Heart left ventricle (tissue), 16 donors: ENCODE results near the gene DNAJA4. TPM values are rescaled to one million over a fixed set of nuclear protein-coding genes. Genes with fewer than 3 reads are reported as not detected.

Experiments used
- ATAC-seq, 4 donors: fragments of 200-7000 bp; cut with Tn5 transposase; one replicate each; pipeline ENCODE4 v1.9.1; 2020 to 2022; ENCODE audit warnings: moderate library complexity in 4 of 4, mild to moderate bottlenecking in 3 of 4, moderate number of reproducible peaks in 1 of 4
- DNase-seq, 5 donors: peaks; one replicate each; pipeline ENCODE4 v3.0.0-alpha.2; 2020
- H3K27ac ChIP-seq, 12 donors: fragments of 200-600 bp; sonication (generic) in 4 of 12; one replicate each; pipeline versions ENCODE4 v1.5.0 to v1.8.0; 2016 to 2022; ENCODE audit warnings: mild to moderate bottlenecking in 2 of 12
- H3K27me3 ChIP-seq, 9 donors: fragments of 200-600 bp; sonication (generic) in 2 of 9; one replicate each; pipeline versions ENCODE4 v1.5.1 to v1.8.0; 2016 to 2022; ENCODE audit warnings: mild to moderate bottlenecking in 3 of 9
- H3K36me3 ChIP-seq, 9 donors: fragments of 200-600 bp; sonication (generic) in 2 of 9; one replicate each; pipeline versions ENCODE4 v1.5.0 to v1.8.0; 2018 to 2022; ENCODE audit warnings: mild to moderate bottlenecking in 2 of 9
- H3K4me1 ChIP-seq, 12 donors: fragments of 200-600 bp; sonication (generic) in 4 of 12; one replicate each; pipeline versions ENCODE4 v1.5.0 to v1.8.0; 2016 to 2022; ENCODE audit warnings: mild to moderate bottlenecking in 3 of 12
- H3K4me3 ChIP-seq, 12 donors: fragments of 200-600 bp; sonication (generic) in 4 of 12; one replicate each; pipeline versions ENCODE4 v1.5.0 to v1.8.0; 2017 to 2022; ENCODE audit warnings: mild to moderate bottlenecking in 9 of 12, moderate library complexity in 4 of 12
- H3K9me3 ChIP-seq, 12 donors: fragments of 200-600 bp; sonication (generic) in 4 of 12; one replicate each; pipeline versions ENCODE4 v1.5.0 to v1.8.0; 2016 to 2022; ENCODE audit warnings: mild to moderate bottlenecking in 1 of 12
- POLR2A ChIP-seq, 2 donors: fragments of 450-650 bp; IDR thresholded peaks; one replicate each; pipeline ENCODE4 v1.6.1; 2017; ENCODE audit warnings: antibody characterized with exemption in 2 of 2, mild to moderate bottlenecking in 2 of 2, moderate library complexity in 2 of 2
- WGBS, 4 donors: extraction: QIAGEN DNeasy Blood & Tissue Kit in 2 of 4; methylation state at CpG; one replicate each; pipeline versions ENCODE4 v1.1.5 to v1.1.7; 2013 to 2018; 5-methylcytosine and 5-hydroxymethylcytosine counted together
- intact Hi-C, 10 donors: fragments of 100-400 bp; cut with DNase I; formaldehyde crosslinking; loops; one replicate each; pipeline versions ENCODE4 v1.11.1 to v1.14.2; 2022
- polyA plus RNA-seq, 2 donors: library from polyadenylated mRNA; stranded (reverse); fragments of 200-250 nt; gene quantifications; one replicate each; pipeline ENCODE4 v1.2.3, GENCODE V29; 2013
- total RNA-seq, 9 donors: library from RNA; depleted of rRNA in 2 of 9; stranded (reverse); fragments of >200 nt in 2 of 9; fragmentation: NEBNext Ultra II Directional in 3 of 9; extraction: Animal tissue kit (Norgen Biotek cat#: 25700) in 3 of 9; gene quantifications; one replicate each; pipeline versions ENCODE4 v1.1.0 to v1.2.4, GENCODE V29; 2016 to 2023
- TF ChIP-seq, protein P1 (sequence below), 12 donors: fragments of 200-600 bp; sonication (generic) in 4 of 12; IDR thresholded peaks; one replicate each; pipeline versions ENCODE4 v1.5.0 to v1.8.0; 2018 to 2022; ENCODE audit warnings: antibody characterized with exemption in 12 of 12, mild to moderate bottlenecking in 5 of 12
- donor health status: ischemic (EF 13 %, LVEDD 7.1; RV severe dilation, severe dysfunction).
- donor health status: healthy with polysubstance abuse.
- donor health status: DM: no; HTN: yes; CAD: no.
- donor health status: DM: no; HTN: no; CAD: no.
- donor health status: ischemic (EF 25% LVEDD 6.9; RV normal size, moderate dysfunction).
- donor health status: ischemic (EF 25% LVEDD 5.7; RV mildly dilated, moderate dysfunction).
- donor health status: healthy.
- donor health status: DM: yes; HTN: yes; CAD: no.
- donor health status: ischemic (EF 35%, LVEDD 5.7; RV mildly dilated, moderate dysfunction).
- donor health status: nonischemic (EF 11% LVEDD 7.7; RV severe dilation, severe dysfunction).
- donor health status: DM: yes; HTN: yes; CAD: no.
- donor health status: PGD.
- donor health status: ischemic (EF 29% LVEDD 5.4; RV normal size, mild dysfunction).
- donor health status: nonischemic (EF 23%, LVEDD 6.1; RV moderate dilation, normal function).

The DNAJA4 gene
- total and polyA plus RNA-seq, 11 donors = 62.3 to 503 (median 94.6) TPM

DNA sequence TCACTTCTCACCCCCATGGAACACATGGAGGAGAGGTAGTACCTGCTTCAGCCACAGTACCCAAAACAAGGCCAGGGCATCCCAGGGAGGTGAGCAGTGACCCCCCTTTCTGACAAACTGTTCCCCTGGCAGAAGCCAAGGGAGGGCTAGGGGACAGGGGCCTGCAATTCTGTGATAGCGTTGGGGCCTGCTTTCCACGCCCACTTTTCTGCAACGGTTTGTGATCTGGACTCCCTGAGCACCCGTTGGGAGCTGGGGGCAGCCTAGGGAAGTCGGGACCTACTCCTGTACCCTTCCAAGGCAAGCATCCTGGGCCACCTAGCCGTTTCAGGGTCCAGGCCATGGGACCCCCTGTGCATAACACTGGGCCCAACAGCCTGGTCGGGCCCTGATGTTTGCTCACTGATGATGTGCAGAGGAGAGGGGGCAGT, 996 bp upstream of the DNAJA4 start:
- intact Hi-C loops = loop anchor here in 1 of 10 donors (1.0 kb wide), 1 partner anchor 37 kb away; no protein-coding TSS in a partner anchor
- no peak for DNase-seq

GRCh38 chr15:78263907-78264303, 457 bp upstream of the DNAJA4 start:
- WGBS, 4 donors = 76 to 88% (median 81%) methylated on average over 16 to 23 of the region's 23 CpGs
- peak overlapping the region in 11 of 12 donors; percentile 53 to 91 (median 71) for H3K4me3 ChIP-seq
- peak overlapping the region; percentile 43 to 96 (median 88) for H3K27ac ChIP-seq
- ATAC-seq (peak in 2 of 4 donors; percentile 1 to 6), DNase-seq (no peak)
- peaks cover 0 to 39% (median 17%) of the 10 kb centered on the region in 12 donors for H3K4me1 ChIP-seq
- H3K27me3 ChIP-seq = no peaks in the 10 kb centered on the region
- no peaks in the 10 kb centered on the region for H3K36me3 ChIP-seq
- H3K9me3 ChIP-seq = no peaks in the 10 kb centered on the region
- intact Hi-C loops = loop anchor here in 1 of 10 donors (1.0 kb wide), 1 partner anchor 36 kb away; no protein-coding TSS in a partner anchor
- TF ChIP-seq POLR2A (IDR thresholded peaks at IDR 0.05) = no peak
- TF ChIP-seq, protein P1, sequence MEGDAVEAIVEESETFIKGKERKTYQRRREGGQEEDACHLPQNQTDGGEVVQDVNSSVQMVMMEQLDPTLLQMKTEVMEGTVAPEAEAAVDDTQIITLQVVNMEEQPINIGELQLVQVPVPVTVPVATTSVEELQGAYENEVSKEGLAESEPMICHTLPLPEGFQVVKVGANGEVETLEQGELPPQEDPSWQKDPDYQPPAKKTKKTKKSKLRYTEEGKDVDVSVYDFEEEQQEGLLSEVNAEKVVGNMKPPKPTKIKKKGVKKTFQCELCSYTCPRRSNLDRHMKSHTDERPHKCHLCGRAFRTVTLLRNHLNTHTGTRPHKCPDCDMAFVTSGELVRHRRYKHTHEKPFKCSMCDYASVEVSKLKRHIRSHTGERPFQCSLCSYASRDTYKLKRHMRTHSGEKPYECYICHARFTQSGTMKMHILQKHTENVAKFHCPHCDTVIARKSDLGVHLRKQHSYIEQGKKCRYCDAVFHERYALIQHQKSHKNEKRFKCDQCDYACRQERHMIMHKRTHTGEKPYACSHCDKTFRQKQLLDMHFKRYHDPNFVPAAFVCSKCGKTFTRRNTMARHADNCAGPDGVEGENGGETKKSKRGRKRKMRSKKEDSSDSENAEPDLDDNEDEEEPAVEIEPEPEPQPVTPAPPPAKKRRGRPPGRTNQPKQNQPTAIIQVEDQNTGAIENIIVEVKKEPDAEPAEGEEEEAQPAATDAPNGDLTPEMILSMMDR (IDR thresholded peaks at IDR 0.05) = no peak

More for the DNA sequence above, 996 bp upstream of the DNAJA4 start:
- no peak overlapping the region for H3K4me3 ChIP-seq
- 91 to 100% (median 97%) methylated on average over 3 to 7 of the region's 7 CpGs for WGBS, 4 donors
- no peaks in the 10 kb centered on the region for H3K9me3 ChIP-seq
- no peaks in the 10 kb centered on the region for H3K36me3 ChIP-seq
- no peaks in the 10 kb centered on the region for H3K27me3 ChIP-seq
- H3K4me1 ChIP-seq = peaks cover 0 to 36% (median 16%) of the 10 kb centered on the region in 12 donors
- ATAC-seq = peak in 1 of 4 donors; percentile 3
- H3K27ac ChIP-seq = peak overlapping the region in 2 of 12 donors; percentile 89 to 90
- TF ChIP-seq POLR2A (IDR thresholded peaks at IDR 0.05) = no peak
- TF ChIP-seq, protein P1 (IDR thresholded peaks at IDR 0.05) = no peak

- Histone ChIP-seq H3K9me3 (no peaks in the 10 kb centered on the region), H3K27ac (peak overlapping the region; percentile 43 to 96 (median 88)), H3K4me3 (peak overlapping the region; percentile 53 to 91 (median 70)), H3K27me3 (no peaks in the 10 kb centered on the region), H3K4me1 (peaks cover 0 to 39% (median 17%) of the 10 kb centered on the region in 12 donors), H3K36me3 (peaks cover 0 to 1% (median 0%) of the 10 kb centered on the region in 9 donors)
- peak in 1 of 5 donors; percentile 40 for DNase-seq
- 33 to 52% (median 36%) methylated on average over 11 to 12 of the region's 12 CpGs for WGBS, 4 donors
- no peak for ATAC-seq
- no peak for TF ChIP-seq POLR2A (IDR thresholded peaks at IDR 0.05)
- TF ChIP-seq, protein P1 (IDR thresholded peaks at IDR 0.05) = peak in 1 of 12 donors; percentile 6
- intact Hi-C loops = no loop called here
These were observed 737 bp downstream of the DNAJA4 start for GRCh38 chr15:78265137-78265460.

DNA sequence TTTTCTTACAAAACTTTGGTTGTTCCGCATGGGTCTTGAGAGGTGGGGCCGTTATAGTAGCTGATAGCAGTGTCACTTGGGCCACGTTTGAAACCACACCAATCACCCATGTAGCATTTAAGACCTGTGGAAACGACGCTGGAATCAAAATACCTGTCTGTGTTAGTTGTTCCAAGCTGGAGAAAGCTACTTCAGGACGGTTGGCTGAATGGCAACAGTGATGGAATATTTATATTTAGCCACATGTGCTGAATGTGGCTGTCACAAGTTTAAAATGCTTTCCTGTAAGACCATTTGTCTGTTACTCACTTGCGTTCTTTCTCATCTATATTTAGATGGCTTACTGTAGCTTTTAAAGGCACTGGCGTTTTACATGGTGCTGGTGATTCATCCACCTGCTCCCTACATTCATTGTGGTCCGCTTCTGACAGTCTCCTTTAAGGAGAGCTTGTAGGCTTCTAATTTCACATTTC, 1.4 kb downstream of the DNAJA4 start:
- DNase-seq (peak in 4 of 5 donors; percentile 29 to 47 (median 37)), ATAC-seq (peak; percentile 80 to 87 (median 84))
- H3K27ac ChIP-seq = peak overlapping the region; percentile 43 to 96 (median 88)
- peak; percentile 9 to 32 for TF ChIP-seq POLR2A (IDR thresholded peaks at IDR 0.05)
- TF ChIP-seq, protein P1 (IDR thresholded peaks at IDR 0.05) = no peak
- peaks cover 0 to 39% (median 17%) of the 10 kb centered on the region in 12 donors for H3K4me1 ChIP-seq
- H3K4me3 ChIP-seq = peak overlapping the region in 10 of 12 donors; percentile 56 to 91 (median 72)
- H3K36me3 ChIP-seq = peaks cover 0 to 8% (median 3%) of the 10 kb centered on the region in 9 donors
- WGBS, 4 donors = 41 to 53% (median 47%) methylated on average over 9 of the region's 9 CpGs
- no peaks in the 10 kb centered on the region for H3K27me3 ChIP-seq
- intact Hi-C loops = no loop called here
- no peaks in the 10 kb centered on the region for H3K9me3 ChIP-seq
